SKM-1 treated with dmso at 0.1 percent for 144 hours (cell line): ENCODE results near the gene GAK.
"Not testable (repeated sequence)": the region's sequence is repeated elsewhere in the genome, so short reads cannot be mapped to it uniquely, and the experiment has no call there.

Source experiments
- DNase-seq: peaks from one replicate; lab custom pipeline; 2025; ENCODE audit not compliant: unreplicated experiment; lab: John Stamatoyannopoulos, UW

GAK gene

GRCh38 chr4:952881-953573 is 20.9 kb upstream of the GAK start:
- DNase-seq, result no peak

- DNase-seq, result no peak
Observed at GRCh38 chr4:951594-952468, 19.7 kb upstream of the GAK start.

GRCh38 chr4:951186-951585 is 19.1 kb upstream of the GAK start:
- no peak for DNase-seq

- no peak for DNase-seq
Observed at GRCh38 chr4:950136-951020, 18.3 kb upstream of the GAK start.

GRCh38 chr4:949656-950055 is 17.5 kb upstream of the GAK start:
- no peak for DNase-seq

- DNase-seq, result no peak
Observed at GRCh38 chr4:948936-949300, 16.8 kb upstream of the GAK start.

- DNase-seq, result no peak
Observed at GRCh38 chr4:948101-948935, 16.2 kb upstream of the GAK start.

GRCh38 chr4:947491-947971 is 15.4 kb upstream of the GAK start:
- DNase-seq, result no peak

GRCh38 chr4:946517-947471 is 14.7 kb upstream of the GAK start:
- no peak for DNase-seq

- DNase-seq, result no peak
Observed at GRCh38 chr4:946103-946450, 14.0 kb upstream of the GAK start.

- no peak for DNase-seq
Observed at GRCh38 chr4:945274-946102, 13.4 kb upstream of the GAK start.

- not testable (repeated sequence) for DNase-seq
Observed at GRCh38 chr4:939508-939907, 7.4 kb upstream of the GAK start.

- no peak for DNase-seq
Observed at GRCh38 chr4:932713-933070, 576 bp upstream of the GAK start.

GRCh38 chr4:931194-931959 is 739 bp downstream of the GAK start:
- no peak for DNase-seq

- DNase-seq, result no peak
Observed at GRCh38 chr4:930827-931193, 1.3 kb downstream of the GAK start.

- peak; percentile 77 for DNase-seq
Observed at GRCh38 chr4:930028-930551, 2.0 kb downstream of the GAK start.

- no peak for DNase-seq
Observed at GRCh38 chr4:929096-929765, 2.9 kb downstream of the GAK start.
